Stomach (tissue), 9 donors: Measurements from ENCODE around the gene ZNF155. TPM values are rescaled to one million over a fixed set of nuclear protein-coding genes. Genes with fewer than 3 reads are reported as not detected.

Experiments
- DNase-seq, 2 donors: peaks; one replicate each; pipeline versions ENCODE4 v3.0.0 to v3.0.0-alpha.2; 2013 to 2019
- H3K27ac ChIP-seq, 5 donors: fragments of 200-600 bp in 4 of 5; sonication (generic) in 4 of 5; one replicate each; pipeline ENCODE4 v1.5.1; 2013 to 2019; ENCODE audit warnings: mild to moderate bottlenecking in 1 of 5, moderate library complexity in 1 of 5
- H3K27me3 ChIP-seq, 3 donors: fragments of 200-600 bp; sonication (generic); one replicate each; pipeline ENCODE4 v1.5.1; 2017 to 2019; ENCODE audit warnings: mixed run types in 1 of 3
- H3K36me3 ChIP-seq, 4 donors: fragments of 200-600 bp; sonication (generic); 1 replicate in 3 of 4; 2 replicates in 1 of 4; pipeline ENCODE4 v1.5.1; 2016 to 2019
- H3K4me1 ChIP-seq, 4 donors: fragments of 200-600 bp; sonication (generic); one replicate each; pipeline ENCODE4 v1.5.1; 2016 to 2019
- H3K4me3 ChIP-seq, 4 donors: fragments of 200-600 bp; sonication (generic) in 3 of 4; one replicate each; pipeline ENCODE4 v1.5.1; 2016 to 2019; ENCODE audit warnings: mild to moderate bottlenecking in 1 of 4
- H3K9me3 ChIP-seq, 4 donors: fragments of 200-600 bp; sonication (generic); one replicate each; pipeline ENCODE4 v1.5.1; 2016 to 2019
- CTCF ChIP-seq, 7 experiments: fragments of 450-650 bp in 4 of 7; fragments of 200-600 bp in 3 of 7; sonication (generic) in 3 of 7; IDR thresholded peaks; one replicate each; pipeline ENCODE4 v1.5.1; 2016 to 2019; ENCODE audit warnings: antibody characterized with exemption in 7 of 7, control low read depth in 2 of 7, mild to moderate bottlenecking in 1 of 7
- EP300 ChIP-seq: sonication (generic); formaldehyde crosslinking; IDR thresholded peaks from one replicate; pipeline ENCODE4 v1.6.1; 2017; ENCODE audit warnings: antibody characterized with exemption
- POLR2A ChIP-seq, 4 donors: fragments of 450-650 bp; IDR thresholded peaks; one replicate each; pipeline ENCODE4 v1.6.1; 2016; ENCODE audit warnings: antibody characterized with exemption in 4 of 4, control low read depth in 2 of 4, mild to moderate bottlenecking in 1 of 4, moderate library complexity in 1 of 4
- POLR2AphosphoS5 ChIP-seq, 3 donors: sonication (generic); formaldehyde crosslinking; IDR thresholded peaks; one replicate each; pipeline ENCODE4 v1.6.1; 2016; ENCODE audit warnings: antibody characterized with exemption in 3 of 3
- WGBS, 5 donors: extraction: QIAGEN DNeasy Blood & Tissue Kit in 3 of 5; methylation state at CpG; one replicate each; pipeline versions ENCODE4 v1.1.5 to v1.1.7; 2013 to 2018; 5-methylcytosine and 5-hydroxymethylcytosine counted together
- intact Hi-C: fragments of 100-400 bp; cut with DNase I; formaldehyde crosslinking; loops from one replicate; pipeline ENCODE4 v1.15.1; 2023; ENCODE audit warnings: low total_unique reads
- polyA plus RNA-seq, 3 donors: library from polyadenylated mRNA; stranded (reverse); fragments of 200-250 nt; gene quantifications; one replicate each; pipeline ENCODE4 v1.2.3, GENCODE V29; 2013
- small RNA-seq, 4 donors: library from RNA; depleted of rRNA; stranded (forward); fragments of <200 nt; gene quantifications; one replicate each; pipeline ENCODE3, GENCODE V24; 2016
- total RNA-seq, 5 donors: library from RNA; depleted of rRNA; stranded (reverse); fragments of >200 nt; gene quantifications; one replicate each; pipeline versions ENCODE4 v1.1.0 to v1.2.3, GENCODE V29; 2014 to 2016
- donor health status: healthy with polysubstance abuse.
- donor health status: Bipolar disorder and iron deficiency.
- donor health status: healthy.

ZNF155 gene
- total and polyA plus RNA-seq, 8 donors: 3.7 to 9.4 (median 4.7) TPM; not detected in 1

- no peak for DNase-seq
- Histone ChIP-seq H3K27ac (no peak overlapping the region), H3K4me3 (no peak overlapping the region), H3K4me1 (no peaks in the 10 kb centered on the region), H3K36me3 (peaks cover 49 to 63% (median 60%) of the 10 kb centered on the region in 4 donors), H3K9me3 (peaks cover 45 to 100% (median 87%) of the 10 kb centered on the region in 4 donors), H3K27me3 (no peaks in the 10 kb centered on the region)
- intact Hi-C loops: no loop called here
- TF ChIP-seq EP300 (no peak), POLR2AphosphoS5 (IDR thresholded peaks at IDR 0.05) (no peak)
- WGBS, 5 donors: 75 to 91% (median 84%) methylated on average over 1 of the region's 1 CpG
Observed at GRCh38 chr19:44032001-44032610, 48.1 kb downstream of the ZNF155 start.

- peaks cover 0 to 4% (median 0%) of the 10 kb centered on the region in 3 donors for H3K27me3 ChIP-seq
- WGBS, 5 donors: 74 to 89% (median 85%) methylated on average over 2 of the region's 2 CpGs
- H3K4me3 ChIP-seq: no peak overlapping the region
- no peaks in the 10 kb centered on the region for H3K4me1 ChIP-seq
- TF ChIP-seq POLR2A (IDR thresholded peaks at IDR 0.05) (no peak), CTCF (IDR thresholded peaks at IDR 0.05) (no peak), POLR2AphosphoS5 (IDR thresholded peaks at IDR 0.05) (no peak), EP300 (no peak)
- DNase-seq: no peak
- peaks cover 0 to 71% (median 57%) of the 10 kb centered on the region in 4 donors for H3K9me3 ChIP-seq
- H3K27ac ChIP-seq: no peak overlapping the region
- no peaks in the 10 kb centered on the region for H3K36me3 ChIP-seq
- intact Hi-C loops: no loop called here
Observed at GRCh38 chr19:44042147-44042546, 58.2 kb downstream of the ZNF155 start.

Small RNA genes lying within 50 kb of the gene (small RNA-seq; reads per million reads assigned to genes)
- 0 reads per million in 4 donors for gene AC006213.5

Other genes with a start within 250 kb of the ZNF155 start
- gene SMG9, start 229.2 kb upstream of the ZNF155 start, total RNA-seq: 10 to 100 TPM in 3 of 5 donors, 1 to 10 TPM in 2; 3.5 to 59.4 (median 11.3) TPM
- 10 to 100 TPM; 11.8 to 27.9 (median 22.1) TPM for gene SMG9, start 229.2 kb upstream of the ZNF155 start, polyA plus RNA-seq
- gene KCNN4, start 203.2 kb upstream of the ZNF155 start, total RNA-seq: 100 to 1,000 TPM in 1 of 5 donors, 10 to 100 TPM in 3, 1 to 10 TPM in 1; 3.1 to 222 (median 32.7) TPM
- 10 to 100 TPM in 1 of 3 donors, 1 to 10 TPM in 2; 7.6 to 22.4 (median 8.6) TPM for gene KCNN4, start 203.2 kb upstream of the ZNF155 start, polyA plus RNA-seq
- gene LYPD5, start 181.7 kb upstream of the ZNF155 start, total RNA-seq: under 1 TPM in 1 of 5 donors, not detected in 4; 0.43 TPM
- 1 to 10 TPM in 2 of 3 donors, under 1 TPM in 1; 0.61 to 3.9 (median 2.6) TPM for gene LYPD5, start 181.7 kb upstream of the ZNF155 start, polyA plus RNA-seq
- 10 to 100 TPM in 2 of 5 donors, 1 to 10 TPM in 2, not detected in 1; 4.2 to 46.6 (median 7.8) TPM for gene ZNF283, start 156.9 kb upstream of the ZNF155 start, total RNA-seq
- 1 to 10 TPM in 2 of 3 donors, under 1 TPM in 1; 0.61 to 2.2 (median 1.3) TPM for gene ZNF283, start 156.9 kb upstream of the ZNF155 start, polyA plus RNA-seq
- gene ZNF404, start 100.2 kb upstream of the ZNF155 start, total RNA-seq: 1 to 10 TPM in 1 of 5 donors, under 1 TPM in 1, not detected in 3; 0.29 to 1.3 TPM
- 1 to 10 TPM in 1 of 3 donors, under 1 TPM in 2; 0.61 to 5.8 (median 0.93) TPM for gene ZNF404, start 100.2 kb upstream of the ZNF155 start, polyA plus RNA-seq
- gene ZNF45, start 48.9 kb upstream of the ZNF155 start, total RNA-seq: 10 to 100 TPM in 1 of 5 donors, 1 to 10 TPM in 3, under 1 TPM in 1; 0.89 to 17.1 (median 8.1) TPM
- gene ZNF45, start 48.9 kb upstream of the ZNF155 start, polyA plus RNA-seq: 1 to 10 TPM; 3.3 to 4.9 (median 3.7) TPM
- gene ZNF221, start 33.0 kb upstream of the ZNF155 start, total RNA-seq: 10 to 100 TPM in 1 of 5 donors, 1 to 10 TPM in 3, not detected in 1; 1.4 to 12.1 (median 7.0) TPM
- gene ZNF221, start 33.0 kb upstream of the ZNF155 start, polyA plus RNA-seq: under 1 TPM; 0.31 to 0.76 (median 0.40) TPM
- gene ZNF230, start 18.8 kb downstream of the ZNF155 start, total RNA-seq: 10 to 100 TPM in 1 of 5 donors, 1 to 10 TPM in 3, not detected in 1; 1.3 to 16.1 (median 6.3) TPM
- gene ZNF230, start 18.8 kb downstream of the ZNF155 start, polyA plus RNA-seq: 1 to 10 TPM; 1.1 to 2.1 (median 1.1) TPM
- gene ZNF222, start 41.2 kb downstream of the ZNF155 start, total RNA-seq: 1 to 10 TPM in 2 of 5 donors, not detected in 3; 2.2 to 6.1 TPM
- gene ZNF222, start 41.2 kb downstream of the ZNF155 start, polyA plus RNA-seq: 1 to 10 TPM; 1.1 to 2.8 (median 1.7) TPM
- 1 to 10 TPM in 2 of 5 donors, not detected in 3; 8.0 to 8.1 TPM for gene ZNF223, start 67.8 kb downstream of the ZNF155 start, total RNA-seq
- 1 to 10 TPM; 1.2 to 8.6 (median 2.9) TPM for gene ZNF223, start 67.8 kb downstream of the ZNF155 start, polyA plus RNA-seq
- 1 to 10 TPM in 3 of 5 donors, under 1 TPM in 1, not detected in 1; 0.29 to 7.6 (median 3.9) TPM for gene ZNF284, start 88.0 kb downstream of the ZNF155 start, total RNA-seq
- gene ZNF284, start 88.0 kb downstream of the ZNF155 start, polyA plus RNA-seq: under 1 TPM; 0.15 to 0.68 (median 0.37) TPM
- 10 to 100 TPM; 14.6 to 54.0 (median 19.2) TPM for gene ZNF224, start 110.2 kb downstream of the ZNF155 start, total RNA-seq
- 10 to 100 TPM in 1 of 3 donors, 1 to 10 TPM in 2; 6.9 to 13.6 (median 9.9) TPM for gene ZNF224, start 110.2 kb downstream of the ZNF155 start, polyA plus RNA-seq
- gene ZNF225, start 129.2 kb downstream of the ZNF155 start, total RNA-seq: 1 to 10 TPM in 4 of 5 donors, under 1 TPM in 1; 0.29 to 8.3 (median 2.7) TPM
- gene ZNF225, start 129.2 kb downstream of the ZNF155 start, polyA plus RNA-seq: 1 to 10 TPM in 2 of 3 donors, under 1 TPM in 1; 1.00 to 1.8 (median 1.2) TPM
- 10 to 100 TPM in 1 of 5 donors, 1 to 10 TPM in 3, under 1 TPM in 1; 0.58 to 11.6 (median 3.8) TPM for gene ZNF234, start 157.4 kb downstream of the ZNF155 start, total RNA-seq
- gene ZNF234, start 157.4 kb downstream of the ZNF155 start, polyA plus RNA-seq: 1 to 10 TPM; 1.6 to 1.7 (median 1.6) TPM
- gene ZNF226, start 180.9 kb downstream of the ZNF155 start, total RNA-seq: 10 to 100 TPM in 3 of 5 donors, 1 to 10 TPM in 2; 9.3 to 49.2 (median 25.8) TPM
- gene ZNF226, start 180.9 kb downstream of the ZNF155 start, polyA plus RNA-seq: 10 to 100 TPM; 11.7 to 21.4 (median 14.9) TPM
- gene ZNF227, start 228.3 kb downstream of the ZNF155 start, total RNA-seq: 10 to 100 TPM in 2 of 5 donors, 1 to 10 TPM in 1, under 1 TPM in 2; 0.58 to 31.9 (median 6.7) TPM
- gene ZNF227, start 228.3 kb downstream of the ZNF155 start, polyA plus RNA-seq: 1 to 10 TPM; 3.1 to 7.9 (median 3.5) TPM